ENCODE measurements around the gene ACSL1.

Gene ACSL1

GRCh38 chr4:184803133-184803532 lies 22.6 kb downstream of the ACSL1 start:
- Histone ChIP-seq H3K4me1 (ENCODE audit: control insufficient read depth, insufficient read depth, low read length) (peaks cover 19% of the 10 kb centered on the region), H3K9ac (ENCODE audit: low read length in 2 of 2) (no peak overlapping the region), H3K27ac (ENCODE audit: low read length) (no peak overlapping the region), H3K4me3 (ENCODE audit: low read length in 2 of 2) (no peak overlapping the region), H3K36me3 (ENCODE audit: control insufficient read depth in 2 of 2, insufficient read depth in 2 of 2, low read length in 2 of 2) (peaks cover 2 to 6% of the 10 kb centered on the region in 2 donors), H3K27me3 (ENCODE audit: control insufficient read depth in 1 of 2, insufficient read depth in 2 of 2, low read length in 2 of 2) (no peaks in the 10 kb centered on the region), H3K9me3 (ENCODE audit: control insufficient read depth in 2 of 2, low read length in 2 of 2) (no peaks in the 10 kb centered on the region)

GRCh38 chr4:184802697-184803015 lies 23.1 kb downstream of the ACSL1 start:
- peaks cover 2 to 9% of the 10 kb centered on the region in 2 donors for H3K36me3 ChIP-seq (ENCODE audit: control insufficient read depth in 2 of 2, insufficient read depth in 2 of 2, low read length in 2 of 2)
- H3K27me3 ChIP-seq (ENCODE audit: control insufficient read depth in 1 of 2, insufficient read depth in 2 of 2, low read length in 2 of 2) = no peaks in the 10 kb centered on the region
- no peak overlapping the region for H3K27ac ChIP-seq (ENCODE audit: low read length)
- no peak overlapping the region for H3K9ac ChIP-seq (ENCODE audit: low read length in 2 of 2)
- peaks cover 17% of the 10 kb centered on the region for H3K4me1 ChIP-seq (ENCODE audit: control insufficient read depth, insufficient read depth, low read length)
- H3K4me3 ChIP-seq (ENCODE audit: low read length in 2 of 2) = no peak overlapping the region
- H3K9me3 ChIP-seq (ENCODE audit: control insufficient read depth in 2 of 2, low read length in 2 of 2) = no peaks in the 10 kb centered on the region

- H3K4me3 ChIP-seq (ENCODE audit: low read length in 2 of 2) = no peak overlapping the region
- no peak overlapping the region for H3K27ac ChIP-seq (ENCODE audit: low read length)
- H3K9ac ChIP-seq (ENCODE audit: low read length in 2 of 2) = no peak overlapping the region
- no peaks in the 10 kb centered on the region for H3K9me3 ChIP-seq (ENCODE audit: control insufficient read depth in 2 of 2, low read length in 2 of 2)
- no peaks in the 10 kb centered on the region for H3K27me3 ChIP-seq (ENCODE audit: control insufficient read depth in 1 of 2, insufficient read depth in 2 of 2, low read length in 2 of 2)
- H3K36me3 ChIP-seq (ENCODE audit: control insufficient read depth in 2 of 2, insufficient read depth in 2 of 2, low read length in 2 of 2) = peaks cover 6 to 15% of the 10 kb centered on the region in 2 donors
- H3K4me1 ChIP-seq (ENCODE audit: control insufficient read depth, insufficient read depth, low read length) = peaks cover 17% of the 10 kb centered on the region
These were observed 23.7 kb downstream of the ACSL1 start for GRCh38 chr4:184801781-184802696.

GRCh38 chr4:184798504-184798903 lies 27.3 kb downstream of the ACSL1 start:
- H3K27me3 ChIP-seq (ENCODE audit: control insufficient read depth in 1 of 2, insufficient read depth in 2 of 2, low read length in 2 of 2) = no peaks in the 10 kb centered on the region
- peaks cover 6 to 15% of the 10 kb centered on the region in 2 donors for H3K36me3 ChIP-seq (ENCODE audit: control insufficient read depth in 2 of 2, insufficient read depth in 2 of 2, low read length in 2 of 2)
- no peak overlapping the region for H3K9ac ChIP-seq (ENCODE audit: low read length in 2 of 2)
- H3K4me1 ChIP-seq (ENCODE audit: control insufficient read depth, insufficient read depth, low read length) = peaks cover 7% of the 10 kb centered on the region
- H3K4me3 ChIP-seq (ENCODE audit: low read length in 2 of 2) = no peak overlapping the region
- H3K27ac ChIP-seq (ENCODE audit: low read length) = no peak overlapping the region
- H3K9me3 ChIP-seq (ENCODE audit: control insufficient read depth in 2 of 2, low read length in 2 of 2) = no peaks in the 10 kb centered on the region

GRCh38 chr4:184796906-184797305 lies 28.9 kb downstream of the ACSL1 start:
- Histone ChIP-seq H3K4me1 (ENCODE audit: control insufficient read depth, insufficient read depth, low read length) (peaks cover 3% of the 10 kb centered on the region), H3K9ac (ENCODE audit: low read length in 2 of 2) (no peak overlapping the region), H3K4me3 (ENCODE audit: low read length in 2 of 2) (no peak overlapping the region), H3K36me3 (ENCODE audit: control insufficient read depth in 2 of 2, insufficient read depth in 2 of 2, low read length in 2 of 2) (peaks cover 4 to 15% of the 10 kb centered on the region in 2 donors), H3K27me3 (ENCODE audit: control insufficient read depth in 1 of 2, insufficient read depth in 2 of 2, low read length in 2 of 2) (no peaks in the 10 kb centered on the region), H3K9me3 (ENCODE audit: control insufficient read depth in 2 of 2, low read length in 2 of 2) (no peaks in the 10 kb centered on the region), H3K27ac (ENCODE audit: low read length) (no peak overlapping the region)

GRCh38 chr4:184795214-184795844 lies 30.4 kb downstream of the ACSL1 start:
- Histone ChIP-seq H3K9ac (ENCODE audit: low read length in 2 of 2) (no peak overlapping the region), H3K36me3 (ENCODE audit: control insufficient read depth in 2 of 2, insufficient read depth in 2 of 2, low read length in 2 of 2) (peaks cover 4 to 15% of the 10 kb centered on the region in 2 donors), H3K27ac (ENCODE audit: low read length) (no peak overlapping the region), H3K9me3 (ENCODE audit: control insufficient read depth in 2 of 2, low read length in 2 of 2) (no peaks in the 10 kb centered on the region), H3K4me1 (ENCODE audit: control insufficient read depth, insufficient read depth, low read length) (peaks cover 3% of the 10 kb centered on the region), H3K4me3 (ENCODE audit: low read length in 2 of 2) (no peak overlapping the region), H3K27me3 (ENCODE audit: control insufficient read depth in 1 of 2, insufficient read depth in 2 of 2, low read length in 2 of 2) (no peaks in the 10 kb centered on the region)

- Histone ChIP-seq H3K4me1 (ENCODE audit: control insufficient read depth, insufficient read depth, low read length) (peaks cover 3% of the 10 kb centered on the region), H3K27ac (ENCODE audit: low read length) (no peak overlapping the region), H3K27me3 (ENCODE audit: control insufficient read depth in 1 of 2, insufficient read depth in 2 of 2, low read length in 2 of 2) (no peaks in the 10 kb centered on the region), H3K9me3 (ENCODE audit: control insufficient read depth in 2 of 2, low read length in 2 of 2) (no peaks in the 10 kb centered on the region), H3K9ac (ENCODE audit: low read length in 2 of 2) (no peak overlapping the region), H3K4me3 (ENCODE audit: low read length in 2 of 2) (no peak overlapping the region), H3K36me3 (ENCODE audit: control insufficient read depth in 2 of 2, insufficient read depth in 2 of 2, low read length in 2 of 2) (peaks cover 5 to 15% of the 10 kb centered on the region in 2 donors)
These were observed 31.3 kb downstream of the ACSL1 start for GRCh38 chr4:184794470-184794869.

- Histone ChIP-seq H3K4me1 (ENCODE audit: control insufficient read depth, insufficient read depth, low read length) (peaks cover 3% of the 10 kb centered on the region), H3K36me3 (ENCODE audit: control insufficient read depth in 2 of 2, insufficient read depth in 2 of 2, low read length in 2 of 2) (peaks cover 7 to 15% of the 10 kb centered on the region in 2 donors), H3K27ac (ENCODE audit: low read length) (no peak overlapping the region), H3K9ac (ENCODE audit: low read length in 2 of 2) (no peak overlapping the region), H3K9me3 (ENCODE audit: control insufficient read depth in 2 of 2, low read length in 2 of 2) (no peaks in the 10 kb centered on the region), H3K4me3 (ENCODE audit: low read length in 2 of 2) (no peak overlapping the region), H3K27me3 (ENCODE audit: control insufficient read depth in 1 of 2, insufficient read depth in 2 of 2, low read length in 2 of 2) (no peaks in the 10 kb centered on the region)
These were observed 31.9 kb downstream of the ACSL1 start for GRCh38 chr4:184793735-184794355.

GRCh38 chr4:184792950-184793555 lies 32.7 kb downstream of the ACSL1 start:
- Histone ChIP-seq H3K27me3 (ENCODE audit: control insufficient read depth in 1 of 2, insufficient read depth in 2 of 2, low read length in 2 of 2) (no peaks in the 10 kb centered on the region), H3K4me3 (ENCODE audit: low read length in 2 of 2) (no peak overlapping the region), H3K36me3 (ENCODE audit: control insufficient read depth in 2 of 2, insufficient read depth in 2 of 2, low read length in 2 of 2) (peaks cover 9 to 13% of the 10 kb centered on the region in 2 donors), H3K27ac (ENCODE audit: low read length) (no peak overlapping the region), H3K9me3 (ENCODE audit: control insufficient read depth in 2 of 2, low read length in 2 of 2) (no peaks in the 10 kb centered on the region), H3K4me1 (ENCODE audit: control insufficient read depth, insufficient read depth, low read length) (peaks cover 3% of the 10 kb centered on the region), H3K9ac (ENCODE audit: low read length in 2 of 2) (no peak overlapping the region)

- Histone ChIP-seq H3K27me3 (ENCODE audit: control insufficient read depth in 1 of 2, insufficient read depth in 2 of 2, low read length in 2 of 2) (no peaks in the 10 kb centered on the region), H3K4me1 (ENCODE audit: control insufficient read depth, insufficient read depth, low read length) (peaks cover 3% of the 10 kb centered on the region), H3K36me3 (ENCODE audit: control insufficient read depth in 2 of 2, insufficient read depth in 2 of 2, low read length in 2 of 2) (peaks cover 4 to 15% of the 10 kb centered on the region in 2 donors), H3K27ac (ENCODE audit: low read length) (no peak overlapping the region), H3K9ac (ENCODE audit: low read length in 2 of 2) (no peak overlapping the region), H3K4me3 (ENCODE audit: low read length in 2 of 2) (no peak overlapping the region), H3K9me3 (ENCODE audit: control insufficient read depth in 2 of 2, low read length in 2 of 2) (no peaks in the 10 kb centered on the region)
These were observed 33.4 kb downstream of the ACSL1 start for GRCh38 chr4:184792334-184792733.

All from stomach smooth muscle (tissue), 2 donors.